Sigmoid colon (tissue), 4 donors: ENCODE results near the gene FBLN1.

Source experiments
- CTCF ChIP-seq, 4 experiments: fragments of 450-650 bp in 3 of 4; fragments of 200-600 bp in 1 of 4; IDR thresholded peaks; one replicate each; pipeline ENCODE4 v1.5.1; 2016 to 2019; ENCODE audit warnings: antibody characterized with exemption in 4 of 4, mild to moderate bottlenecking in 3 of 4, moderate library complexity in 2 of 4
- EP300 ChIP-seq, 4 donors: sonication (generic); formaldehyde crosslinking; IDR thresholded peaks; one replicate each; pipeline ENCODE4 v1.6.1; 2017; ENCODE audit warnings: antibody characterized with exemption in 4 of 4
- POLR2AphosphoS5 ChIP-seq, 4 donors: sonication (generic); formaldehyde crosslinking; IDR thresholded peaks; one replicate each; pipeline ENCODE4 v1.6.1; 2017; ENCODE audit warnings: antibody characterized with exemption in 4 of 4

GRCh38 chr22:45632791-45633515 lies 130.3 kb downstream of the FBLN1 start:
- TF ChIP-seq POLR2AphosphoS5 (IDR thresholded peaks at IDR 0.05) (no peak), CTCF (IDR thresholded peaks at IDR 0.05) (no peak), EP300 (IDR thresholded peaks at IDR 0.05) (no peak)
